ENCODE measurements around the gene RTN4IP1.

The RTN4IP1 gene

DNA sequence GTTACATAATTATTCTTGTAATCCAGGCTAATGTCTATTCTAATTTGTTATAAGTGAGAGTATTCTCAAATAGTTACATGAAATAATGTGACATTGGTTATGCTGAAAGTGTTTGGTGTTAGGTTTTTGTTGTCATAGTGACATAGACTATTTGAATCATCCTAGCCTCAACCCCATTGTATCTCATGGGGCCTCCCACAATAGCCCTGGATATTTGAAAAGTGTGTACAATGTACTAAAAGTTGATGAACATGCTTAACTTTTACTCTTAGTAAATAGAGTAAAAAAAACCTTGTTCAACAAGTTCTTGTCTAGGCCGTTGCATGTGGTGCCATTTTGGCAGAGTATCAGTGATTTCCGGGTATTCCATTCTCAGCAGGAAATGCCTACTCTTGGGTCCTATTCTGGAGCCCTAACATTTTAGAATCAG lies 83.0 kb downstream of the RTN4IP1 start:
- Histone ChIP-seq H2BK5ac (ENCODE audit: low read length) (no peak overlapping the region), H3K36me3 (replicated peaks in 1 of 2; ENCODE audit: control insufficient read depth in 2 of 2, insufficient read depth in 2 of 2, low read length in 2 of 2) (no peaks in the 10 kb centered on the region), H3K4me2 (ENCODE audit: insufficient read depth, low read length, poor library complexity, severe bottlenecking) (no peak overlapping the region), H3K27me3 (ENCODE audit: control insufficient read depth in 3 of 3, insufficient read depth in 3 of 3, low read depth in 1 of 3, low read length in 3 of 3) (no peaks in the 10 kb centered on the region), H3K18ac (ENCODE audit: low read length) (no peak overlapping the region), H3K9me3 (replicated peaks in 1 of 2; ENCODE audit: control insufficient read depth in 2 of 2, insufficient read depth in 1 of 2, low read depth in 1 of 2, low read length in 2 of 2) (no peaks in the 10 kb centered on the region), H2BK120ac (ENCODE audit: low read depth, low read length) (no peak overlapping the region), H2AFZ (ENCODE audit: low read length) (no peak overlapping the region), H3K14ac (ENCODE audit: low read length) (no peak overlapping the region), H2BK12ac (ENCODE audit: low read length) (no peak overlapping the region), H3K27ac (replicated peaks; ENCODE audit: low read length) (no peak overlapping the region), H4K8ac (ENCODE audit: low read depth, low read length) (no peak overlapping the region), H4K91ac (ENCODE audit: low read depth, low read length, poor library complexity) (no peak overlapping the region), H2BK15ac (ENCODE audit: low read length) (no peak overlapping the region), H3K4me3 (ENCODE audit: low read length in 2 of 2) (no peak overlapping the region), H3K23ac (ENCODE audit: low read depth, low read length, poor library complexity) (no peak overlapping the region), H2AK5ac (ENCODE audit: low read depth, low read length) (no peak overlapping the region), H3K79me1 (ENCODE audit: low read depth, low read length) (no peaks in the 10 kb centered on the region), H3K4ac (ENCODE audit: low read length) (no peak overlapping the region), H3K9ac (ENCODE audit: low read depth, low read length, poor library complexity) (no peak overlapping the region), H3K4me1 (ENCODE audit: control insufficient read depth in 2 of 2, insufficient read depth in 1 of 2, low read depth in 1 of 2, low read length in 2 of 2) (peaks cover 0 to 6% of the 10 kb centered on the region in 2 donors)
- WGBS, 2 donors (ENCODE audit: extremely low coverage in 2 of 2, insufficient read length in 2 of 2, insufficient replicate concordance in 1 of 2) = no CpG with 5 or more reads among the region's 2 CpGs
- no peak for DNase-seq (ENCODE audit: low spot score)

DNA sequence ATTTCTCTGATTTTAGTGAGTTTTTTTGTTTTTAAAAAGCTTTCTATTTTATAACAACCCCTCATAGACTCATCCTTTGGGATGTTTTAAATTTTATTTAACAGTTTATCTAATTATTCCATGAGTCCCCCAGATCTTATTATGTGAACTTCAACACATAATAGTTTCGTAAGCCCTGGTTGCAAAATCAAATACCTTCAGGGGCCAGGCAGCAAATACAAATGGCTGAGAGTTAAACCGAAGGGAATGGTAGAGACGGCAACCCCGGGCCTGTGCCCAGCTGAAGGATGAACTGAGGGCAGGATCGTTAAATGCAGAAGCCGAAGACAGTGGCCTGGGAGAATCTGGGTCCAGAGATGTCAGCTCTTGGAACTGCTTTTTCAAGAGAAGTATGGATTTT lies 88.4 kb downstream of the RTN4IP1 start:
- Histone ChIP-seq H3K23ac (ENCODE audit: low read depth, low read length, poor library complexity) (no peak overlapping the region), H2BK12ac (ENCODE audit: low read length) (no peak overlapping the region), H2BK5ac (ENCODE audit: low read length) (no peak overlapping the region), H3K4ac (ENCODE audit: low read length) (no peak overlapping the region), H3K9ac (ENCODE audit: low read depth, low read length, poor library complexity) (no peak overlapping the region), H3K4me1 (ENCODE audit: control insufficient read depth in 2 of 2, insufficient read depth in 1 of 2, low read depth in 1 of 2, low read length in 2 of 2) (peaks cover 2 to 3% of the 10 kb centered on the region in 2 donors), H3K79me1 (ENCODE audit: low read depth, low read length) (no peaks in the 10 kb centered on the region), H4K91ac (ENCODE audit: low read depth, low read length, poor library complexity) (no peak overlapping the region), H2BK120ac (ENCODE audit: low read depth, low read length) (no peak overlapping the region), H2AFZ (ENCODE audit: low read length) (peak overlapping the region; percentile 28), H3K27ac (replicated peaks; ENCODE audit: low read length) (no peak overlapping the region), H2AK5ac (ENCODE audit: low read depth, low read length) (no peak overlapping the region), H3K14ac (ENCODE audit: low read length) (no peak overlapping the region), H3K27me3 (ENCODE audit: control insufficient read depth in 3 of 3, insufficient read depth in 3 of 3, low read depth in 1 of 3, low read length in 3 of 3) (peaks cover 0 to 11% (median 0%) of the 10 kb centered on the region in 3 experiments), H4K8ac (ENCODE audit: low read depth, low read length) (no peak overlapping the region), H3K36me3 (replicated peaks in 1 of 2; ENCODE audit: control insufficient read depth in 2 of 2, insufficient read depth in 2 of 2, low read length in 2 of 2) (no peaks in the 10 kb centered on the region), H3K4me3 (ENCODE audit: low read length in 2 of 2) (no peak overlapping the region), H2BK15ac (ENCODE audit: low read length) (no peak overlapping the region), H3K18ac (ENCODE audit: low read length) (no peak overlapping the region), H3K9me3 (replicated peaks in 1 of 2; ENCODE audit: control insufficient read depth in 2 of 2, insufficient read depth in 1 of 2, low read depth in 1 of 2, low read length in 2 of 2) (no peaks in the 10 kb centered on the region), H3K4me2 (ENCODE audit: insufficient read depth, low read length, poor library complexity, severe bottlenecking) (no peak overlapping the region)
- no CpG with 5 or more reads among the region's 6 CpGs for WGBS, 2 donors (ENCODE audit: extremely low coverage in 2 of 2, insufficient read length in 2 of 2, insufficient replicate concordance in 1 of 2)
- no peak for DNase-seq (ENCODE audit: low spot score)

DNA sequence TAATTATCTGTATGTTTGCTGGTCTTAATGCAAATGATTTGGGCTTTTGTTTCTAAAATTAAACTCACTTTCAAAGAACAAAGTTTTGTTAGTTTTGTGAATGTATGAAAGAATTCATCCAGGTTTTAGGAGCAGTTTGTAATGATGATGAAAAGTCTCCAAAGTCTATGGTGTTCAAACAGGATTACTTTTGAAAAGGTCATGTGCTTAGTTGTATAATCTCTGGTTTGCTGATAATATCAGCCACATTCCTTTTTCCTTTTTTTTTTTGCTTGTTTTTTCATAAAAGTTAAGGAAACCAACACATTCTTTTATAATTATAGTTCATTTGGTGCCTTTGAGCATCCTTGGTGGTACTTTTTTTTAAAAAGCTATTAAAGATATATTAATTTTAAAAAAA lies 88.9 kb downstream of the RTN4IP1 start:
- Histone ChIP-seq H4K91ac (ENCODE audit: low read depth, low read length, poor library complexity) (no peak overlapping the region), H3K9ac (ENCODE audit: low read depth, low read length, poor library complexity) (no peak overlapping the region), H2BK15ac (ENCODE audit: low read length) (no peak overlapping the region), H3K23ac (ENCODE audit: low read depth, low read length, poor library complexity) (no peak overlapping the region), H3K79me1 (ENCODE audit: low read depth, low read length) (no peaks in the 10 kb centered on the region), H3K4me1 (ENCODE audit: control insufficient read depth in 2 of 2, insufficient read depth in 1 of 2, low read depth in 1 of 2, low read length in 2 of 2) (peaks cover 2 to 3% of the 10 kb centered on the region in 2 donors), H3K27ac (replicated peaks; ENCODE audit: low read length) (no peak overlapping the region), H2BK5ac (ENCODE audit: low read length) (no peak overlapping the region), H3K36me3 (replicated peaks in 1 of 2; ENCODE audit: control insufficient read depth in 2 of 2, insufficient read depth in 2 of 2, low read length in 2 of 2) (no peaks in the 10 kb centered on the region), H3K4me3 (ENCODE audit: low read length in 2 of 2) (no peak overlapping the region), H3K14ac (ENCODE audit: low read length) (no peak overlapping the region), H4K8ac (ENCODE audit: low read depth, low read length) (no peak overlapping the region), H3K9me3 (replicated peaks in 1 of 2; ENCODE audit: control insufficient read depth in 2 of 2, insufficient read depth in 1 of 2, low read depth in 1 of 2, low read length in 2 of 2) (no peaks in the 10 kb centered on the region), H2BK12ac (ENCODE audit: low read length) (no peak overlapping the region), H2AFZ (ENCODE audit: low read length) (peak overlapping the region; percentile 90), H3K18ac (ENCODE audit: low read length) (no peak overlapping the region), H3K4ac (ENCODE audit: low read length) (no peak overlapping the region), H3K27me3 (ENCODE audit: control insufficient read depth in 3 of 3, insufficient read depth in 3 of 3, low read depth in 1 of 3, low read length in 3 of 3) (peaks cover 0 to 11% (median 0%) of the 10 kb centered on the region in 3 experiments), H2BK120ac (ENCODE audit: low read depth, low read length) (no peak overlapping the region), H2AK5ac (ENCODE audit: low read depth, low read length) (no peak overlapping the region), H3K4me2 (ENCODE audit: insufficient read depth, low read length, poor library complexity, severe bottlenecking) (no peak overlapping the region)
- DNase-seq (ENCODE audit: low spot score) = no peak

DNA sequence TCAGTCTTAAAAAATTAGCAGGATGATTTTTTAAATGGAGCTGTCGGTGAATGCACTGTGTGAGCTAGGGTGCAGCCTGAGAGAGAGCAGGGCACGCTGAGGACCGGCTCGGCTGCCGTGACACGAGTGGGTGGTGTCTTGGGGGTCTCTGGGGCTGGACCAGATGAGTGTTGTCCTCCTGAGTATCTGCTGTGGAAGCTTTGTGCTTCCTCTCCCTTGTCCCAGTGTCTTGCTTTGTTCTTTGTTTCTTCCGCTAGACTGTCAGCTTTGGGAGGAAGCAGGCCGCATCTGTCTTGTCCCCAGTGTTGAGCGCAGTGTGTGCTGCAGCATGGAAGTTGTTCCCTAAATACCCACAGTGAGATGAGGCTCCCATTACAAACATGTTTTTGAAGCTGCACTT lies 89.4 kb downstream of the RTN4IP1 start:
- Histone ChIP-seq H3K14ac (ENCODE audit: low read length) (no peak overlapping the region), H3K4me2 (ENCODE audit: insufficient read depth, low read length, poor library complexity, severe bottlenecking) (no peak overlapping the region), H3K36me3 (replicated peaks in 1 of 2; ENCODE audit: control insufficient read depth in 2 of 2, insufficient read depth in 2 of 2, low read length in 2 of 2) (no peaks in the 10 kb centered on the region), H3K9ac (ENCODE audit: low read depth, low read length, poor library complexity) (no peak overlapping the region), H3K4me1 (ENCODE audit: control insufficient read depth in 2 of 2, insufficient read depth in 1 of 2, low read depth in 1 of 2, low read length in 2 of 2) (peaks cover 2 to 3% of the 10 kb centered on the region in 2 donors), H4K8ac (ENCODE audit: low read depth, low read length) (no peak overlapping the region), H2AFZ (ENCODE audit: low read length) (peak overlapping the region; percentile 90), H3K4me3 (ENCODE audit: low read length in 2 of 2) (peak overlapping the region in 1 of 2 donors; percentile 8), H3K18ac (ENCODE audit: low read length) (peak overlapping the region; percentile 29), H2BK5ac (ENCODE audit: low read length) (no peak overlapping the region), H3K9me3 (replicated peaks in 1 of 2; ENCODE audit: control insufficient read depth in 2 of 2, insufficient read depth in 1 of 2, low read depth in 1 of 2, low read length in 2 of 2) (no peaks in the 10 kb centered on the region), H2AK5ac (ENCODE audit: low read depth, low read length) (no peak overlapping the region), H4K91ac (ENCODE audit: low read depth, low read length, poor library complexity) (no peak overlapping the region), H3K79me1 (ENCODE audit: low read depth, low read length) (no peaks in the 10 kb centered on the region), H3K27me3 (ENCODE audit: control insufficient read depth in 3 of 3, insufficient read depth in 3 of 3, low read depth in 1 of 3, low read length in 3 of 3) (peaks cover 0 to 11% (median 0%) of the 10 kb centered on the region in 3 experiments), H2BK120ac (ENCODE audit: low read depth, low read length) (no peak overlapping the region), H2BK12ac (ENCODE audit: low read length) (no peak overlapping the region), H3K23ac (ENCODE audit: low read depth, low read length, poor library complexity) (no peak overlapping the region), H3K4ac (ENCODE audit: low read length) (no peak overlapping the region), H2BK15ac (ENCODE audit: low read length) (no peak overlapping the region), H3K27ac (replicated peaks; ENCODE audit: low read length) (no peak overlapping the region)
- no CpG with 5 or more reads among the region's 9 CpGs for WGBS, 2 donors (ENCODE audit: extremely low coverage in 2 of 2, insufficient read length in 2 of 2, insufficient replicate concordance in 1 of 2)
- peak; percentile 9 for DNase-seq (ENCODE audit: low spot score)
